ENCODE measurements around the gene HOXC12.

Gene HOXC12

DNA sequence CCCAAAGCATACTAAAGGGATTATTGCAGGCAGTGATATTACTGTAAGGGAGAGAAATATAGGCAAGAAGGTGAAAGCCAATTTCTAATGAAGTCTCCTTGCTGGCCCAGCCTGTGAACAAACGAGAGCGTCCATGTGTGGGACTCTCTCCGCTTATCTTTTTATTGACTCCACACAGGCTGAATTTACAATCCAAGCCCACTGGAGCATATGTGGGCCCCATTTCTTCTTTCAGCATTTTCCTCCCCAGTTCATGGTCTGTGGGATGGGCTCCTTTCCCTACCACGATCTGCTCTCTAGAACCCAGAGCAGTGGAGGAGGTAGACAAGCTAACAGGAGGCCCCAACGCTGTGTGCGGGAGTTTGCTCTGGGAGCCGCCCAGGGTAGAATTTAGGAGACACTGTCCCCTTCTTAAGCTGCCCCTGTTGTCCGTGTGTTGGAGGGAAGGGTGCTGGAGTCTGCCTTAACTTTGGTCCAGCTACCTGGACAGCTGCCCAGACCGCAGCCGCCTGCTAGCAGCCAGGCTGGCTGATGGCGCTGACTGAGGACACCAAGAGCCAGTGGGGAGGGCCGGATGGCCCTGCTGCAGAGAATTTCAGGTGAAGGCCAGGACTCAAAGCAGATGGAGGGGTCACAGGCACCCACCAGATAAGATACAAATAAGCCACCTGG is 15.0 kb downstream of the HOXC12 start:
- Histone ChIP-seq H3K4me1 (peaks cover 31% of the 10 kb centered on the region), H3K36me3 (no peaks in the 10 kb centered on the region), H3K4me3 (ENCODE audit: low read depth, low read length) (no peak overlapping the region), H3K9me3 (no peaks in the 10 kb centered on the region), H3K27me3 (peaks cover 32% of the 10 kb centered on the region)
- no peak for DNase-seq
- TF ChIP-seq, protein P1, sequence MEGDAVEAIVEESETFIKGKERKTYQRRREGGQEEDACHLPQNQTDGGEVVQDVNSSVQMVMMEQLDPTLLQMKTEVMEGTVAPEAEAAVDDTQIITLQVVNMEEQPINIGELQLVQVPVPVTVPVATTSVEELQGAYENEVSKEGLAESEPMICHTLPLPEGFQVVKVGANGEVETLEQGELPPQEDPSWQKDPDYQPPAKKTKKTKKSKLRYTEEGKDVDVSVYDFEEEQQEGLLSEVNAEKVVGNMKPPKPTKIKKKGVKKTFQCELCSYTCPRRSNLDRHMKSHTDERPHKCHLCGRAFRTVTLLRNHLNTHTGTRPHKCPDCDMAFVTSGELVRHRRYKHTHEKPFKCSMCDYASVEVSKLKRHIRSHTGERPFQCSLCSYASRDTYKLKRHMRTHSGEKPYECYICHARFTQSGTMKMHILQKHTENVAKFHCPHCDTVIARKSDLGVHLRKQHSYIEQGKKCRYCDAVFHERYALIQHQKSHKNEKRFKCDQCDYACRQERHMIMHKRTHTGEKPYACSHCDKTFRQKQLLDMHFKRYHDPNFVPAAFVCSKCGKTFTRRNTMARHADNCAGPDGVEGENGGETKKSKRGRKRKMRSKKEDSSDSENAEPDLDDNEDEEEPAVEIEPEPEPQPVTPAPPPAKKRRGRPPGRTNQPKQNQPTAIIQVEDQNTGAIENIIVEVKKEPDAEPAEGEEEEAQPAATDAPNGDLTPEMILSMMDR (IDR thresholded peaks at IDR 0.05; ENCODE audit: low read depth, low read length), result no peak

DNA sequence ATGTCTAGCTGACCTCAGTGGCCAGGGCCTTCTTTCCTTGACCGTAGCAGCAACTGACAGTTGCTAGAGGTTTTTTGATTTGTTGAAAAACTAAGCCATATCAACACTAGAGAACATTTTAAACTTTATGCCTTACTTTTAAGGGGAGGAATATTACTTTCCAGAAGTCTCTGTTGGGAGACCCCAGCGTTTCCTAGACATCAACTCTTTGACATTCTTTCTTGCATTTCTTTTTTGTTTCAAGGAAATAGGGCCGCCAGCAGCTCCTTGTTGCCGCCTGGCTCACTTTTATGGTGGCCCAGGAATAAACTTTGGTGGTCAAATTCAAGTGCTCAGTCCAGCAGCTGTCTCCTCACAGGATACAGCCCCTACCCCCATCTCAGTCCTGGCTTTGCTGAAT is 15.7 kb downstream of the HOXC12 start:
- H3K4me3 ChIP-seq (ENCODE audit: low read depth, low read length), result no peak overlapping the region
- H3K36me3 ChIP-seq, result no peaks in the 10 kb centered on the region
- H3K9me3 ChIP-seq, result no peaks in the 10 kb centered on the region
- TF ChIP-seq, protein P1 (IDR thresholded peaks at IDR 0.05; ENCODE audit: low read depth, low read length), result no peak
- no peak for DNase-seq
- H3K4me1 ChIP-seq, result peaks cover 26% of the 10 kb centered on the region
- H3K27me3 ChIP-seq, result peaks cover 28% of the 10 kb centered on the region

DNA sequence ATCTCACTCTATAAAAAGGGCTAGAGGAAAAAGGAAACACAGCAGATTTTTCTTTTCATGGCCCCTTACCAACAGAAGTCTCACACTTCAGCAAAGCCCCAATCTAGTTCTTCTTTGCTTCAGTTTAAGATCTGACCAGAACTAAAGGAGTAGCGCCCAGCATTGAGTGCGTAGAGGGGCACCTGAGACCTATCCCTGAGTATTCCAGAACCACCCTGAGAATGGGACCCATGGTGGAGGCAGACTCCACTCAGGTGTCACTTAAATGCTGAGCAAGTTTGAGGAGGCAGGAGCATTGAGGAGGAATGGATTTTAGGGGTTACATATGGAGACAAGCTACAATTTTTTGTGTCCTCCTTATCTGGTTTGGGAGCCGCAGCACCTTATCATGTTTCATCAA is 16.4 kb downstream of the HOXC12 start:
- Histone ChIP-seq H3K4me1 (peaks cover 25% of the 10 kb centered on the region), H3K36me3 (no peaks in the 10 kb centered on the region), H3K9me3 (no peaks in the 10 kb centered on the region), H3K4me3 (ENCODE audit: low read depth, low read length) (no peak overlapping the region), H3K27me3 (peaks cover 28% of the 10 kb centered on the region)
- no peak for DNase-seq
- TF ChIP-seq, protein P1 (IDR thresholded peaks at IDR 0.05; ENCODE audit: low read depth, low read length), result no peak

GRCh38 chr12:53971686-53972085 is 17.0 kb downstream of the HOXC12 start:
- TF ChIP-seq, protein P1 (IDR thresholded peaks at IDR 0.05; ENCODE audit: low read depth, low read length), result no peak
- H3K4me1 ChIP-seq, result peaks cover 25% of the 10 kb centered on the region
- no peak for DNase-seq
- H3K4me3 ChIP-seq (ENCODE audit: low read depth, low read length), result no peak overlapping the region
- peaks cover 23% of the 10 kb centered on the region for H3K27me3 ChIP-seq
- H3K9me3 ChIP-seq, result no peaks in the 10 kb centered on the region
- H3K36me3 ChIP-seq, result no peaks in the 10 kb centered on the region

GRCh38 chr12:53972152-53972702 is 17.5 kb downstream of the HOXC12 start:
- Histone ChIP-seq H3K9me3 (no peaks in the 10 kb centered on the region), H3K4me3 (ENCODE audit: low read depth, low read length) (no peak overlapping the region), H3K27me3 (peaks cover 23% of the 10 kb centered on the region), H3K4me1 (peaks cover 25% of the 10 kb centered on the region), H3K36me3 (no peaks in the 10 kb centered on the region)
- TF ChIP-seq, protein P1 (IDR thresholded peaks at IDR 0.05; ENCODE audit: low read depth, low read length), result no peak
- no peak for DNase-seq

- Histone ChIP-seq H3K9me3 (no peaks in the 10 kb centered on the region), H3K36me3 (no peaks in the 10 kb centered on the region), H3K27me3 (peaks cover 23% of the 10 kb centered on the region), H3K4me1 (peaks cover 20% of the 10 kb centered on the region), H3K4me3 (ENCODE audit: low read depth, low read length) (peak within 1 kb of the TSS; percentile 70)
- no peak for DNase-seq
- TF ChIP-seq, protein P1 (IDR thresholded peaks at IDR 0.05; ENCODE audit: low read depth, low read length), result no peak
Observed at GRCh38 chr12:53972722-53973235, 18.1 kb downstream of the HOXC12 start, which contains the start of gene HOXC11. HOXC11 (plus strand) TSS chr12:53973126; CDS start chr12:53973242, 116 bp downstream.
